Ovary (tissue), 3 donors: ENCODE data around the gene PCDHGB2.

ENCODE experiments used
- POLR2A ChIP-seq: fragments of 450-650 bp; IDR thresholded peaks from one replicate; pipeline ENCODE4 v1.6.1; 2017; ENCODE audit warnings: antibody characterized with exemption, mild to moderate bottlenecking, moderate library complexity
- TF ChIP-seq, protein P1 (sequence below), 3 donors: fragments of 450-650 bp in 2 of 3; fragments of 200-600 bp in 1 of 3; IDR thresholded peaks; one replicate each; pipeline versions ENCODE4 v1.5.1 to v1.8.0; 2016 to 2022; ENCODE audit warnings: antibody characterized with exemption in 3 of 3, mild to moderate bottlenecking in 1 of 3
- donor health status: DM: no; HTN: no; CAD: no.

DNA sequence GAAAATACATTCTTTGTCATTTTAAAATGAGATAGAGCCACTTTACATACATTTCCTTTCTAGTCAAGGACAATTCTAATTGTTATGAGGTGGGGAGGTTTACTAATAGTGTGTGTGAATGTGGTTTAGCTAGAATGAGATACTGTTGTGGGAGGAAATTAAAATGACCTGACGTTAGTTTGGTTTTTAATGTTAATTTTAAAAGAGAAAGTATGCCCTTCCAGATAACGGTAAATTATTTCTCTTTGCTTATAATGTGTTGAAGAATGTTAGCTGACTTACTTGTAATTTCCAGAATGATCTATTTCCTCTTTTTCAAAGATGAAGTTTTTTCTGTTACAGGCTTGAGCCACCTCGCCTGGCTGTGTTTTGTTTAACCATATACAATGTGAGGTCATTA is 37.5 kb upstream of the PCDHGB2 start:
- TF ChIP-seq, protein P1, sequence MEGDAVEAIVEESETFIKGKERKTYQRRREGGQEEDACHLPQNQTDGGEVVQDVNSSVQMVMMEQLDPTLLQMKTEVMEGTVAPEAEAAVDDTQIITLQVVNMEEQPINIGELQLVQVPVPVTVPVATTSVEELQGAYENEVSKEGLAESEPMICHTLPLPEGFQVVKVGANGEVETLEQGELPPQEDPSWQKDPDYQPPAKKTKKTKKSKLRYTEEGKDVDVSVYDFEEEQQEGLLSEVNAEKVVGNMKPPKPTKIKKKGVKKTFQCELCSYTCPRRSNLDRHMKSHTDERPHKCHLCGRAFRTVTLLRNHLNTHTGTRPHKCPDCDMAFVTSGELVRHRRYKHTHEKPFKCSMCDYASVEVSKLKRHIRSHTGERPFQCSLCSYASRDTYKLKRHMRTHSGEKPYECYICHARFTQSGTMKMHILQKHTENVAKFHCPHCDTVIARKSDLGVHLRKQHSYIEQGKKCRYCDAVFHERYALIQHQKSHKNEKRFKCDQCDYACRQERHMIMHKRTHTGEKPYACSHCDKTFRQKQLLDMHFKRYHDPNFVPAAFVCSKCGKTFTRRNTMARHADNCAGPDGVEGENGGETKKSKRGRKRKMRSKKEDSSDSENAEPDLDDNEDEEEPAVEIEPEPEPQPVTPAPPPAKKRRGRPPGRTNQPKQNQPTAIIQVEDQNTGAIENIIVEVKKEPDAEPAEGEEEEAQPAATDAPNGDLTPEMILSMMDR (IDR thresholded peaks at IDR 0.05): no peak
- TF ChIP-seq POLR2A: no peak
